Skin epidermis (tissue), 12 donors: Measurements from ENCODE around the gene TEX51.

Source experiments
- H3K27ac ChIP-seq, 21 experiments: fragments of 200-600 bp; sonication (generic) in 11 of 21; one replicate each; pipeline ENCODE4 v1.5.0; 2020; ENCODE audit warnings: mild to moderate bottlenecking in 3 of 21, inconsistent platforms in 2 of 21, moderate library complexity in 2 of 21
- H3K4me3 ChIP-seq, 7 experiments: fragments of 200-600 bp; sonication (generic) in 2 of 7; one replicate each; pipeline ENCODE4 v1.5.0; 2020; ENCODE audit warnings: inconsistent platforms in 2 of 7, mild to moderate bottlenecking in 2 of 7, moderate library complexity in 1 of 7

The TEX51 gene

DNA sequence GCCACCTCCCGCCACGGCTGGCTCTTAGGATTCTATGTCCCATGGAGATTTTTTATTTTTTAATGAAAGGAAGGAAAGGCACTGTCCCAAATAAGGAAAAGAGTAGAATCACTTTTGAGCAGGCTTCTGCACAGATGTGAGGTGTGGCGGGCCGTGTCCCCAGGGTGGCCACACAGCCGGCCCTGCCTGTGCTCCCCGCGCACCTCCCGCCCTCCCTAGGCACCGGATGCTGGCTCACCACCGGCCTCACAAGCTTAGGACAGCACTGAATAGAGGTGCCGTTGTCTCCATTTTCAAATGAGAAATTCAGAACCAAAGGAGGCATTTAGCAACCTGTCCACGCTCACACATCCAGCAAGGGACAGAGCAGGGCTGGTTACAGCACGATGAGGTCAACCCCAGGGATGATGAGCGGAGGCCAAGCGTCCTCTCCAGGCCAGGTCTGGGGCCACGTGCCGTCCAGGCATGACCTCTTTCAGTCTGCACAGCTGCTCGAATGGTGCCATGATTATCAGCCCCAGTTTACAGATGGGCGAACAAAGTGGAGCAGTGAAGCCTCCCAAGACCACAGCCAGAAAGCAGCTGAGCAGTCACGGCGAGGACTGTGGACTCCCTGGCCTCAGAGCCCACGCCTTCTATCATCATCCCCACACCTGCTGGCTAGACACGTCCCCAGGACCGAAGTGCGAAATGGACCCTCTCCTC lies 20.7 kb upstream of the TEX51 start:
- Histone ChIP-seq H3K27ac (no peak overlapping the region), H3K4me3 (no peak overlapping the region)

DNA sequence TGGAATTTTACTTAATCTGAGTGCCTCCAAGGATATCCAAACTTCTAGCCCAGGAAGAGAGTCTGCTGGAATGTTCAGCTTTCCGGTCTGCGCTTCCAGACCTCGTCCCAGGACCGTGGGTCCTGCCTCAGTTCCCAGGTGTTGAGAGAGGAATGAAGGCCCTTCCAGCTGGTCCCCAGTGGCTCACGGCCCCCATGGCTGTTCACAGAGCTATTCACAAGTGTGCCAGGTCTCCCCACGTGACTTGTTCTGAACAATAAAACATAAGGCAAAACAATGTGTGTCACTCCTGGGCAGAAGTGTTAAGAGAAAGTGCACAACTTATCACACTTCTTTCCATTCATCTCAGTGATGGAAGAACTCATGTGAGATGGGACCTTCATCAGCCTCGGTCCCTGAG lies 20.1 kb upstream of the TEX51 start:
- Histone ChIP-seq H3K27ac (no peak overlapping the region), H3K4me3 (no peak overlapping the region)

DNA sequence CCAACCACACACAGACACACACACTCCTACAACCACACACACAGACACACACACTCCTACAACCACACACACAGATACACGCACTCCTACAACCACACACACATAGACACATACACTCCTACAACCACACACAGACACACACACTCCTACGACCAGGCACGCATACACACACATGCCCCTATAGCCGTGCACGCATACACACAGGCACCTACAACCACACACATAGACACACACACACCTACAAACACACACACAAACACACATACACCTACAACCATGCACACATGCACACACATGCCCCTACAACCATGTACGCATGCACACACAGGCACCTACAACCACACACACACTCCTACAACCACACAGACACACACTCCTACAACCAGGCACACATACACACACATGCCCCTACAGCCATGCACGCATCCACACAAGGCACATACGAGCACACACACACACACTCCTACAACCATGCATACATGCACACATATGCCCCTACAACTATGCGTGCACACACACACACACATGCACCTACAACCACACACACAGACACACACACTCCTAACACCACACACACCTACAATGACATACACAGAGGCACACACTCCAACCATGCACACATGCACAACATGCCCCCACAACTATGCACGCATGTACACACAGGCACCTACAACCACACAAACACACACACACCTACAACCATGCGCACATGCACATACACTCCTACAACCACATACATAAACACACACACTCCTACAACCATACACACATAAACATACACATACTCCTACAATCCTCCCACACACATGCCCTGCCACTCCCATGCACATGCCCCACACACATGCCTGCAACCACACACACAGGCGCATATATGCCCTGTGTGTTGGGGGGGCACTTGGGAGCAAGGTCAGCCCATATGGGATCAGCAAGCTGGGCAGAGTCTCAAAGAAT lies 19.1 kb upstream of the TEX51 start:
- Histone ChIP-seq H3K4me3 (no peak overlapping the region), H3K27ac (no peak overlapping the region)

DNA sequence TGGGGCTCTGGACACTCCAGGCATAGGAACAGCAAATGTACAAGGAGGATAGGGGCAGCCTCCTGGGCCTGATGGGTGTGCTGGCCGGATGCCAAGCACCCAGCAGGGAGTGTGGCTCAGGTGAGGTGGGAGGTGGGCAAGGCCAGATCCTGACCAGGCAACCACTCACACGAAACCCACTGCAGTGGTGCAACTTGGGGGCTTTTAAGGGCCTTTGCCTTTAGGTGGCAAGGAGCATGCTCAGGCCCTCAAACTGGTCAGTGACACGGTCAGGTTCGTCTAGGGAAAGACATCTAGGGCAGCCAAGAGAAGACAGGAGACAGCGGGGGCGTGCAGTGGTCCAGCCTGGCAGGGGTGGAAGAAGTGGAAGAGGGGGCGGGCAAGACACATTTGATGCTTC lies 18.4 kb upstream of the TEX51 start:
- Histone ChIP-seq H3K4me3 (no peak overlapping the region), H3K27ac (no peak overlapping the region)

DNA sequence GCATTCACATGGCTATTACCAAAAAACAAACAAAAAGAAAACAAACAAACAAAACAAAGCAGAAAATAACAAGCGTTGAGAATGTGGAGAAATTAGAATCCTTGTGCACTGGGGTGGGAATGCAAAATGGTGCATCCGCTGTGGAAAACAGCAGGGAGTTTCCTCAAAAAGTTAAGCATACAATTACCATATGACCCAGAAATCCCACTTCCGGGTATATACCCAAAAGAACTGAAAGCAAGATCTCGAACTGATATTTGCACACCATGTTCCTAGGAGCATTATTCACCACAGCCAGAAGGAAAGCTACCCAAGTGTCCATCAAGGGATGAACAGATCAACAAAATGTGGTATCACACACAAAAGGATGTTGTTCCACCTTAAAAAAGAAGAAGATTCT lies 17.9 kb upstream of the TEX51 start:
- Histone ChIP-seq H3K4me3 (no peak overlapping the region), H3K27ac (no peak overlapping the region)

DNA sequence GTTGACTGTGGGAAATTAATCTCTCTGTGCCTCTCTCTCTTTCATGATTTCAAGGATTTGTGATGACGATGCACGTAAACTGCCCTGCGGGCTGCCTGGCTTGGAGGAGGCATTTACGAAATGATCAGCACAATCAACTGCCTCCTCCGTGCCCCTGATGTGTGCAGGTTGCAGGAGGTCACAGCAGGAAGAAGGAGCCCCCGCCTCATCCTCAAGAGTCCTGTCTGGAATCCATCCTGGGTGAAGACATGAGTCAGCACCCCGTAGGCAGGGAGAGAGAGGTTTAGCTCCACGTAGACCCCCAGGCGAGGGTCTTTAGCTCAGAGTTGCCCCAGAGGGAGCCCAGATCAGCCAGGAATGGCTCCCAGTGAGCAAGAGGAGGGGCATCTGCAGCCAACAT lies 17.1 kb upstream of the TEX51 start:
- Histone ChIP-seq H3K27ac (no peak overlapping the region), H3K4me3 (no peak overlapping the region)

DNA sequence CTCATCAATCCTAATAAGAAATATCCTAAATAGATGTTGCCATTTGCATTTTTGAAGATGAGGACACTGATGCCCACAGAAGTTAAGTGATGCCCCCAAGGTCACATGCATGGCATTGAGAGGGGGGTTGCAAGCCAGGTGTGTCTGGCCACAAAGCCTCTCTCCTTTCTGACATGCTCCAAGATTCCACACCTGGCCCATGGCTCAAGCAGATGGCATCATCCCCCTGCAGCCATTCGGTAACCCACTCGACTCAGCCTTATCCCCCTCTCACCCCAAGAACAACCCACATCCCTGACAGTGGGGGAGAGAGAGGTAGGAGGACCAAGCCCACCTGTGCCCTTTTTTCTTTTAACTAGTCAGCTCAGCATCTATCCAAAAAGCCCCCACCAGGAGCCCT lies 16.5 kb upstream of the TEX51 start:
- H3K4me3 ChIP-seq: no peak overlapping the region
- H3K27ac ChIP-seq: no peak overlapping the region

DNA sequence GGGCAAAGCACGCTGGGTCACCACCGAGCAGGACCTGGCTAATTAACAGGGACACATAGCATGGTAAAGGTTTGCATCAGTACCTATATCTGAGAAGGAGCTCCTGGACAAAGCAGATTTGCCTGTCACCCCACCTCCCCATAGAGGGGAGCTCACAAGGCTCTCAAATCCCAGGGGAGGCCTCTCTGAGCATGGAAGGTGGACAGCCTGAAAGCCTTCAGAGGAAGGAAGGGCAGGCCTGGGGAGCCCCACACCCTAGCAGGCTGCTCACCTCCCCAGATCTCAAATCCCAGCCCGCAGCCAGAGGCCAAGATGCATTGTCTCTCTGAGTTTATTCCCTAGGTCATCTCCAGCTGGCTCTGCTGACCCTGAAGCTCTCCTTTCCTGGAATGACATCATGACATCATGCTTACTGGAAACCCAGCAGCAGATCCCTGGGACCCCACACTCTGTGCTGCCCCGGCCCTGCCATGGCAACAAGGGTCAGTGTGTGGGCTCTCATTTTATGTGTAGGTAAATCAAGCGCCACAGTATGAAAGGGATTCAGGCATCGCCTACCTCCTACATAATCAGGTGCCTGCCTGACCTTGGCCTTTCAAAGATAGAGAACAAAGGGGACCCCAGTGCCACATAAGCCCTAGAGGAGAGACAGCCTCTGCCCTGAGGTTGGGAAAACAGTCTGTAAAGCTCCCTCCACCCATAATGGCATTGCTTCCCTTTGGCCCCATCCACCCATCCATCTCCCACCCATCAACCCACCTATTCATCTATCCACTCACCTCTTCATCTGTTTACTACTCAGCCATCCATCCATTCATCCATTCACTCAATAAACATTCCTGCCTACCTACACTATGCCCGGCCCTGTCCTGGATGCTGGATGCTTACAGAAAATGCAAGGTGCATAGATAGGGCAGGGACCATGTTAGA lies 15.7 kb upstream of the TEX51 start:
- H3K4me3 ChIP-seq: no peak overlapping the region

DNA sequence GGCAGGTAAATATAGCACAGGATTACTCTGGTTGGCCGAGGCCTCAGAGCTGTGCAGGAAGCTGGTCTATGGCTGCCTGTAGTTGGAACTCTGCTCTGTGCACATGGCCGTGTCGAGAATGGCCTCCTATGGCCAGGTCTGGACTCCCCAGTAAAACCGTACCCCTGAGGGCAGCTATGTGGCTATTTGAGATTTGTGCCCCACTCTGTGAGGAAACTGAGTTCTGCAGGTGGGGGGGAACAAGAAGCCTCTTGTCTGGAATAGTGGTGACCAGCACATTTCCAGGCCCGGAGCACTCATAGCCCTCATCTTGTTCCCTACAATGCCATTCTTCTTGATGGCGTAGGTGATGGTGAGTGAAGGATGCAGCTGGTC lies 15.0 kb upstream of the TEX51 start:
- no peak overlapping the region for H3K27ac ChIP-seq
- H3K4me3 ChIP-seq: no peak overlapping the region

More for the DNA sequence above, 15.7 kb upstream of the TEX51 start:
- H3K27ac ChIP-seq: no peak overlapping the region

DNA sequence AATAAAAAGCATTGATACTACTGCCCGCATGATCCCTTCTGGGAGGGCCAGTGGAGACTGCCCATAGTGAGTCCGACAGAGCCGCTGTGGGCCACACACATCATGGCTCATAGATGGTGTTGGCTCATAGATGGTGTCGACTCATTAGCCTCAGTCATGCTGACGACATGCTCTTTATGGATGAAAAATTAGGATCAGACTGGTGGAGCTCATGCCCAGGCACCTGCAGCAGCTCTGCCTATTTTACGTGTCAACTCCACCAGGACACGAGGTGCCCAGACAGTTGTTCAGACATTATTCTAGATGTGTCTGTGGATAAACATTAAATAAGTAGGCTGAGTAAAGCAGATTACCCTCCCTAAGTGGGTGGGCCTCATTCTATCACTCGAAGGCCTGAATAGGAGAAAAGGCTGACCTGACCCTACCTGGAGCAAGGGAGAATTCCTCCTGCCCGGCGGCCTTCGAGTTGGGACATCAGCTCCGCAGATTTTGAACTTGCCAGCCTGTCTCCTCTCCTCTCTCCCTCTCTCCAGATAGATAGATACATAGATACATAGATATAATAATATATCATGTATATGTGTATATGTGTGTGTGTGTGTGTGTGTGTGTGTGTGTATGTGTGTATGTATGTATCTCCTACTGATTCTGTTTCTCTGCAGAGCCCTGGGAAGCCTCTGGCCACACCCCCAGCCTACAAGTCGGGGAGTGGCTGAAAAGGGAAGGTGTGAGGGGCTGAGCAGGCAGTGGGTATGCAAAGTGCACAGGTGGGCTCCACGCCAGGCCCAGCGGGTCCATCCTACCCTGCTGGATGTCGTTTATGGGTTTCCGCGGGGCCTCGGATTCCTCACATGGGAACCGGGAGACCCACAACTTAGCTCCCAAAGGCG lies 13.6 kb upstream of the TEX51 start:
- H3K27ac ChIP-seq: no peak overlapping the region

DNA sequence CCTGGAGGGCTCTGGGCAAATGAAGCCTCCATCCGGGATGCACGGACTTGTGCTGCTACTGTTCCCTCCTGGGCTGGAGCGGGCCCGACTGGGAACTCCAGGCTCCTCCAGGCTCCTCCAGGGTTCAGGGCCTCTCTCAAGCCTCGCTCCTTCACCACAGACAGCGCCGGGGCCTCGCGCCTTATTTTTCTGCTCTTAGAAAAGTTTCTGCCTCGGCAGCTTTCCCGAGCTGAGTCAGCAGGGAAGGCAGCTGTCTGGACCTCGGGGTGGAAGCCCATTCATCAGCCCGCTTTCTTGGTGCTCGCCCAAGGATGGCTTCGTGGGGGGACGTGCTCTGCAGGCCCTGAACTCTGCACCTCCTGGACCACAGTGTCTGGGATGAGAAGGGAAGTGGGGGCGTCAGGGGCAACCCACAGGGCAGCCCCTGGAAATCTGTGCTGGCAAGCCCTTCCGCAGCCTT lies 12.9 kb upstream of the TEX51 start:
- Histone ChIP-seq H3K27ac (no peak overlapping the region), H3K4me3 (peak overlapping the region in 4 of 7 experiments; percentile 8 to 25 (median 20))

More for the DNA sequence above, 13.6 kb upstream of the TEX51 start:
- H3K4me3 ChIP-seq: no peak overlapping the region

DNA sequence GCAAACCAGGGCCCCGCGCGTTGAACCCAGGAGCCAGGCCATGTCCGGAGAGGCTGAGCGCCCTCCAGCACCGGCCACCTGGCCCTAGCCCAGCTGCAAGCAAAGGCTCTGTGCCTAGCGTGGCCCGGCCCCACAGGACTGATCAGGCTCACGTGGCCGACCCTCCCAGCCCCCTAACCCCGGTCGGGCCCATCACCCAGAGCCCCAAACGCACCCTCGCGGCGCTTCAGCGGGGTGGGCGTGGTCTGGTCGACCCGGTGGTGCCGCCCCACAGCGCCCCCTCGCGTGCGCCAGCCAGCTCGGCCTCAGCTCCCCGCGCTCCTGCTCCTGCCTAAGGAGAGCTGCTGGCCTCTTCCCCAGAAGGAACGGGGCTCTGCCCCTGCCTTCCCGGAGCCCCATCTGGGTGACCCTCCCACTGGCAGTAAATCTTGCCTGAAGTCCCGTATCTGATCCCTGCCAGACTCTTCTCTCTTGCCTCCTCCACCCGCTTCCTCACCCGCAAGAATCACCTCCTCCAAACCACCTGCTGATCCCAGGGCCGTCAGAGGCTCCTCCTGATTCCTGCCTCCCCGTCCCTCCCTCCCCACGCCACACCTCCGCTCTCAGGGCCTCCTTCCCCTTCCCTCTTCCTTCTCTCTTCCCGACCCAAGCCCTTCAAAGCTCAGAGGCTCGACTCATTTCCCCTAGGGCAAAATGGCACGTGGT lies 12.3 kb upstream of the TEX51 start:
- Histone ChIP-seq H3K27ac (no peak overlapping the region), H3K4me3 (peak overlapping the region in 4 of 7 experiments; percentile 8 to 25 (median 20))

DNA sequence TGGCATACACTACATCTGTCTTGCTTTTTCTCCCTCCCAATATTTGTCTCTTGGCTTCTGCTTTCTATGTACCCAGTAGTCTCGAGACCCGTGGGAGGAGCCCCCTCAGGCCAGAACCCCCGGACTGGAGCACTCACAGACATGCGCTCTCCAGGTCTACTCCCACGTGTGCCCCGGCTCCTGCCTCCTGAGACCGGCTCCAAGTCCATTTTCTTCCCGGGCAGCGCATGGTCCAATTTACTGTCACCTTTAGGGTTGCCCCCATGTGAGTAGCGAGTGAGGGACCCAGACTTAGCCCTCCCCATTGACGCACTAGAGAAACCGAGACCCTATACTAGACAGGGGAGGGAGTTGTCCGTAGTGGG lies 11.8 kb upstream of the TEX51 start:
- Histone ChIP-seq H3K27ac (no peak overlapping the region), H3K4me3 (peak overlapping the region in 1 of 7 experiments; percentile 9)

DNA sequence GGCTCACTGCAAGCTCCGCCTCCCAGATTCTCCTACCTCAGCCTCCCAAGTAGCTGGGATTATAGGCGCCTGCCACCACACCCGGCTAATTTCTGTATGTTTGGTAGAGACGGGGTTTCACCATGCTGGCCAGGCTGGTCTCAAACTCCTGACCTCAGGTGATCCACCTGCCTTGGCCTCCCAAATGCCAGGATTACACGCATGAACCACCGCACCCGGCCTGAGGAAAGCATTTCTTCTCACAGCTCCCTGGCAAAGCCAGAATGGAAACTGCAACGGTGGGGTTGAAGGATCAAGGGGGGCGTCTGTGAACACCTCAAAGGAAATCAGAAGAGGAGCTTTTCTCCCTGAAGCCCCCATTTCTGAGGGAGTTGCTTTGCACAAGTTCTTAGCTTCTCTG lies 11.2 kb upstream of the TEX51 start:
- Histone ChIP-seq H3K27ac (no peak overlapping the region), H3K4me3 (no peak overlapping the region)

DNA sequence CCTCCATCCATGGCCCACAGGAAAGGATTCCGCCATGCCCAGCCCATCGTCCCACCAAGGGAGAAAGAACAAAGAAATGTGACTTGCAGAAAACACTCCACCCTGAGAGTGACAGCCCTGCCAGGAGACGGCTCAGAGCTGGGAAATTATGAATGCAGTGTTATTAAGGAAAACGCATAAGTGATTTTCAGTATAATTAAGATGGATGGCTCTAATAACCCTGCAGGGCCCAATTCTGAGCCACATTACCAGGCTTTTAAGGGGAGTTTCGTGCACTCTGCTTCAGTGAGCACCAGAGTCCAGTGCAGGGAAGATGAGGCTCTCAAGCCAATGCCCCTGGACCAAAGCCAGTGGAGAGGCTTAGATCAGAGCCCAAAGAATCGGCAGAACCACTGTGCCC lies 10.6 kb upstream of the TEX51 start:
- Histone ChIP-seq H3K4me3 (no peak overlapping the region), H3K27ac (no peak overlapping the region)

DNA sequence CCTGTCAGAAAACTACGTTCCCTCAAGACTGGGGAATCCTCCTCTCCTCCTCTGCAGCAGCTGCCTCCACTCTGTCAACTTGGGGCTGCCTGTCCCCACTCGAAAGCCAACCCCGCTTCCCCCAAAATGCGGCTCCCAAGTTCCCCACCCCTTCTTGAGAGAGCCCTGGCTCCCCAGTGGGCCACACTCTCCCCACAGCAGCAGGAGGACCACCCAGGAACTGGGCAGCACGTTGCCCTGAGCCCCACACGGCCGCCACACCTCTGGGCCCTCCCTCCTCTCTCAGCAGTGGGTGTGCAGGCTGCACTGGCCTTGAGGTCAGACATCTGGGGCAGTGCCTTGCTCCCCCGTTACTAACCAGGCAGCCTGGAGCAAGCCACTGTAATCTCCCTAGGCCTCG lies 9.6 kb upstream of the TEX51 start:
- Histone ChIP-seq H3K4me3 (no peak overlapping the region), H3K27ac (no peak overlapping the region)

DNA sequence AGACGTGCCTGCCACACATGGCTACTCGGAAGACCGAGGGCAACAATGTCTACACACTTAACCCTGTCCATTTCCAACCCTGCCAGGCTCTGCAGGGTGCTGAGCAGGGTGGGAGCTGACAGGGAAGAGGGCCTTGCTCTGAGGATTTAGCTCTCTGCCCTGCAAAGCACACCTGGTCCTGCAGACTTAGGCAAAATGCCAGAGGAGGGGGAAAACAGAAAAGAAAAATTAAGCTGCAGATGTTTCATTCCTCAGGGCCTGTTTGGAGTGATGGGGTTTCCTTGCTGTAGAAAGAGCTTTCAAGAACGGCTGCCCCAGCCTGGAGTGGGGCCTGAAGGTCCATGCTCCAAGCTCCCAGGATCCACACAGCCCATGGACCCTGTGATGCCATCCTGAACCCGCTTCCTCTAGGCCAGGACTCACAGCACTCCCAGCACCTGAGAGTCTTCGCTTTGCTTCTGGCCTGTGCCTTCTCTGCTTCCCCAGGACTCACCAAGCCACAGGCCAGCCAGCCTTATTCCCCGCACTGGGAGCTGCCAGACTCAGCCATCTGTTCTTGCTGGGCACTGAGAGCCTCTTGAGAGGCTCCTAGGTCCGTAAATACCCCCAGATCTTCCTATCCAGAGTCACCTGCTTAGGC lies 9.1 kb upstream of the TEX51 start:
- H3K27ac ChIP-seq: no peak overlapping the region
- H3K4me3 ChIP-seq: no peak overlapping the region

DNA sequence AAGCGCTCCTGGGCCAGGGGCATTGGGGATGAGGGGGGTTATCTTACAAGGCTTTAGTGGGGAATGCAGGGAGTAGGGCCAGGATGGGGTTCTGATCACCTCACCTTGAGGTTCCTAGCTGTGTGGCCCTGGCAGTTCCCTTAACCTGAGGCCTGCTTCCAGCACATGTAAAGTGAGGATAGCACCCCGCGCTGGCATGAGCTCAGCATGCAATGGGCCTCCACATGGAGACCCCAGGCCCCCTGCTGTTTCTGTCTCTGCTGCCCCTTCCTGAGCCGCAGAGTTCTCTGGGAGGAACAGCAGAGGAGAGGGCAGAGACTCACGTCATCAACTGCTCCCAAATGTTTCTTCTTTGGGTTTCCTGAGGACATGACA lies 8.6 kb upstream of the TEX51 start:
- Histone ChIP-seq H3K4me3 (no peak overlapping the region), H3K27ac (no peak overlapping the region)
